ENCODE measurements around the gene FSTL3.
"Not testable (repeated sequence)": the region's sequence is repeated elsewhere in the genome, so short reads cannot be mapped to it uniquely, and the experiment has no call there.

Gene FSTL3

DNA sequence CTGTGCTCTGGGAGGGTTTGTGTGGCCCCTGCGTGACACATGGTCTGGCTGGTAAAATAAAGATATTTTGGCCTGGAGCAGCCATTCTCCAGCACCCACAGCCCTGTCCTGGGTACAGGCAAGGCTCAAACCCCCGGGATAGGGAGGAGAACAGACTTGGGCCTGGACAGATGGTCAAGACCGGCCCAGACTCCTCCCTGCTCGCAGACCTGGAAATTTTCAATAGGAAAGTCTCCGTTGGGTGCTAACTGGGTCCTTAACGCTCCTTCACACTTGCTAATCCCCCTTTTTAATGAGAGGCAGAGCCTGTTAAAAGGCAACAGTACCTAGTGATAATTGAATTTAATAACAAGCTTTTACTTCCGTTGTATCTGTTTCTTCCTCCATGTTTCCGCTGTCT, 35.1 kb downstream of the FSTL3 start:
- no peak for DNase-seq

DNA sequence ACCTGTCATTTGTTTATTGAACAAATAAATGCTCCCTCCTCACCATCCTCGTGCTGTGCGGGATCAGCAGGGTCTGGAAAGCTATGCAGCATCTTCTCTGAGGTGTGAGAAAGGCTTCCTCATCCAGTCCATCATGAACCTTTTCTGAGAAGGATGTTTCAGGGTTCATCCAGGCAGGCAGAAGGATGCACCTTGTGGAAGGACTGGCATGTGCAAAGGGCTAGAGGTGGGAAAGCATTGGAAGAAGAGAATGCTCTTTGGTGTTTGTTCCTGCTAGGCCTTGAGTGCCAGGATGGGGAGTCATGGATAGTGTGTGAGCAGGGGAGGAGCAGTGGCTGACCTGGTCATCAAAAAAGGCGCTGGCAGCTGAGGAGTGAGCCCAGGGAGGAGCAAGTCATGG, 39.2 kb downstream of the FSTL3 start:
- no peak for DNase-seq

DNA sequence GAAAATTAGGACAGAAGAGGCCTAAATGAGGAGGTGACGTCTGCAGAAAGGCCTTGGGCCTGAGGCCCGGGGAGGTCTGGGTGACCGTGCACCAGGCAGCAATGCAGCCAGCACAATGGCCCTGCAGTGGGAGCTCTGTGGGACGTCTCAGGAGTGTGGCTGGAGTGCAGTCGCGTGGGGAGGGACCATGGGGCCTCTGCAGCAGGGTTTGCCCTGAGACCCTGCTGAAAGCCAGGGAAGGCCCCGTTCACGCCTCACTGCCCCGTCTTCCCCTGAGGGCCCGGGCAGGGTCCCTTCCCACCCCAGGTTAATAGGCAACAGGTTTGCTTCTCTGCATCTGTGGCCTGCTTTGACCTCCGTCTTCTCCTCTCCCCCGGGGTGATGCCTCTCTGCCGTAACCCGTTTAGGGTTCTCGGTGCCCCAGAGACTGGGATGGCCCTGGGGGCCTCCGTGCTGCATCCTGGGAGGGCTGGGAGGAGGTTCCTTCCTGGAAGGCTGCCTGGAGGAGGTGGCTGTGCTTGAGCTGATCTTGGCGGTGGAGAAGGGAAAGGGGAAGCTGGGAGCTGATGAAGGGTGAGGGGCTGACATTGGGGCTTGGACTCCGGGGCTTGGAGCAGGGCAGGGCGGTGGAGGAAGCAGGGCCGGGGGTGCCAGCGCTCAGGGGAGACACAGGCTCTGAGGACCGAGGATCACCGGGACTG, 42.2 kb downstream of the FSTL3 start:
- DNase-seq = no peak

DNA sequence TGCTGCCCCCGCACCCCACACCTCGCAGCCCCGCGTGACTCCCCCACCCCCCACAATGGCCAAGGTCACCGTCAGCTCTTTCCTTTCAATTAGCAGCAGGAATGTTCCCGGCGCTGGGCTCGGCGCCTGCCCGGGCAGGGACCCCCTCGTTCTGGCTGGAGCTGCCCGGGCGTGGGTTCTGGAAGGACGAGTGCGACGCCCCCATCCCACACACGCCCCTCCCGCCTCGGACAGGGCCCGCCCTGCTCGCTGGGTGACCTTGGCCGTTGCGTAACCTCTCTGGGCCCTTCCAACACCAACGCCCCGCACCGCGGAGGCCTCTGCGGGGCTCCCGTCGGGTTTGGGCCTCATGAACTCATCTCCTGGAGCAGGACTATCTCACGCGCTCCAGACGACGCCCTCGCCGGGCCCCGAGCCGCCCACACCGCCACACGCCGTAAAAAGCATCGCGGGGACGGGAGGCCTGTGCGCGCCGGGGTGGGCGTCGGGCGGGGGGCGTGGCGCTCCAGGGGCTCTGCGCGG, 42.9 kb downstream of the FSTL3 start:
- DNase-seq = no peak

DNA sequence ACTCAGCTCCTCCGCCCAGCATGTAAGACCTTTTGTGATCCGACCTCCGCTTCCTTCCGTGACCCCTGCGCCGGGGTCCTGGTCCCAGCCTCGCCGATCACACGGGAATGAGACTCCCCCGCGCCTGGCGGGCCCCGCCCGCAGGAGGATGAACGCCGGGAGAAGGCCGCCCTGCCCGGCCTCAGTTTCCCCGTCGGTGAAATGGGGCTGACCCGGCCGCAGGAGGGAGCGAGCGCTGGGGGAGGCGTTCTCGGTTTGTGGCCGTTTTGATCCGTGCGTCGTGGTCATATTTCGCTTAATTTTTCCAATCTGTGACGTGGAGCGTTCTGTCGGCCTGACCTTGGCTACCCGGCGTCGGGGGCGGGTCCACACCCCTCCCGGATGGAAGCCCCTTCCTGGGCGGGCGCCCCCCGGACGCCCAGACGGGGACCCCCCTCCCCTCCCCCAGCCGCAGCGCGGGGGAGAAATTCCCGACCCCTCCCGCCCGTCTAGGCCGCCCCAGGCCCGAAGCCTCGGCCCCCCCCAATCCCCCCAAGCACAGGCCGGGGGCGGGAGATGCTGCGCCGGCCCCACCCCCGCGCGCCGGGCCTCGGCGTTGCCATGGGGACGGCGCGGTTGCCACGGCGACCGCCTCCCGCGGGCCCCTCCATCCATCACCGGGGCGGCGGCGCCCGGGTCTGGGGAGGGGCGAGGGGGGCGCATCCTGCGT, 43.6 kb downstream of the FSTL3 start:
- DNase-seq = no peak

DNA sequence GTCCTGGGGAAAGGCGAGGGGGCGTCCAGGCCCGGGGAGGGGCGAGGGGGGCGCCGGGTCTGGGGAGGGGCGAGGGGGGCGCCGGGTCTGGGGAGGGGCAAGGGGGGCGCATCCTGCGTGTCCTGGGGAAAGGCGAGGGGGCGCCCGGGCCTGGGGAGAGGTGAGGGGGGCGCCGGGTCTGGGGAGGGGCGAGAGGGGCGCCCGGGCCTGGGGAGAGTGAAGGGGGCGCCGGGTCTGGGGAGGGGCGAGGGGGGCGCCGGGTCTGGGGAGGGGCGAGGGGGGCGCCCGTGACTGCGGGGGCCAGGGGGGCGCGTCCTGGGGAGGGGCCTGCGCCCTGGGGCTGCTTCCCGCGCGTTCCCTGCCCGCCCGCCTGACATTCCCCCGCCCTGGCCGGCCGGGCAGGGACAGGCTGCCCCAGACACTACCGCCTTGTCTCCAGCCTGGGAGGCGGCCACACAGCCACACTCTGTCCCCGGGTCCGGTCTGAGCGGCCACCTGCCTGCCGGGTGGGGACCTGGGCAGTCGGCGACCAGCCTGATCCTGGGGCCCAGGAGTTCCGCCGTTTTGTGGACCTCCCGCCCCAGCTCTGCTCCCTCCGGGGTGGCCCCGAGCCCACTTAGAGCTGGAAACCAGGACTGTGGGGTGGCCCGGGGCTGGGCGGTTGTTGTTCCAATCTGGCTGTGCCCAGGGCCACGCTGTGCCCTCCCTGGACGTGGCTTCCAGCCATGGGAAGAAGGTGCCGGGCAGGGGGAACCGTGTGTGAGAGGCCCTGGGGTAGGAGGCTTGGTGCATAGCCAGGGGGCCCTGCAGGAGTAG, 44.4 kb downstream of the FSTL3 start:
- DNase-seq = no peak

DNA sequence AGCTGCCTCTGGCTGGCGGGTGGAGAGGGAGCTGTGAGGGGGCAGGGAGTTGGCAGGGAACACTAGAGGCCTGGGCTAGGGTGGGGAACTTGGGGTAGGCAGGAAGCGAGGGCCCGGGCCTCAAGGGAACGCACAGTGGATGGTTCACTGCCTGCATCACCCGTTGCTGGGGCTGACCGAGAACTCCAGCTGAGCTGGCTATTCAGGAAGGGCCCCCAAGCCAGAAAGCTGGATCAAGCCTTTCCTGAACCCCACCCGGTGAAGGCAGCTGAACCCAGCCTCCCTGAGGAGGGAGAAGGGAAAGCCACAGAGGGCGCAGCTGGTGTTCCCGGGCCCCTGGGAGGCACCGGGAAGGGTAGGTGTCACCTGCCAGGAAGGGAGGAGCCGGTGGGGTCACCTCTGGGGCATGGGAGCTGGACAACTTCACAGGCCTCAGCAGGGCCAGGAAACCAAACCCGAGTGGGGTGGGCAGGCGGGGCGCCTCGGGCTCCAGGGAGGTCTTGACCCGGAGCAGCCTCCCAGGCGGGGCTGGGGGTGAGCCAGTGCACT, 46.4 kb downstream of the FSTL3 start:
- DNase-seq = no peak

DNA sequence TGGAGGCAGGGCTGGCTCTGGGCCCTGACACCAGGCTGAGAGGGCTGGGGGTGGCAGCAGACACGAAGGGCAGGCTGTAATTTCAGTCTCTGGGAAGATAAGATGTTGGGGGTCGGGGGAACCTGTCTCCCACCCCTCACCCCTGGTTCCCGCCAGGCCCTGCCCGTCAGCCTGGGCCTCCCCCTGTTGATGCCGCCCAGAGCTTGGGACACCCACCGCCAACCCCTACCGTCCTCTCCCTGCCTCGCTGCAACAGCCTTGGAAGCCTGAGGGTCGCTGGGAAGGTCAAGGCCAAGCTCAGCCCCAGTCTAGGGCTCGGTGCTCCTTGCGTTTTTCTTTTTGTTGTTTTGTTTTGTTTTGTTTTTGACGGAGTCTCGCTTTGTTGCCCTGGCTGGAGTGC, 47.1 kb downstream of the FSTL3 start:
- DNase-seq = no peak

DNA sequence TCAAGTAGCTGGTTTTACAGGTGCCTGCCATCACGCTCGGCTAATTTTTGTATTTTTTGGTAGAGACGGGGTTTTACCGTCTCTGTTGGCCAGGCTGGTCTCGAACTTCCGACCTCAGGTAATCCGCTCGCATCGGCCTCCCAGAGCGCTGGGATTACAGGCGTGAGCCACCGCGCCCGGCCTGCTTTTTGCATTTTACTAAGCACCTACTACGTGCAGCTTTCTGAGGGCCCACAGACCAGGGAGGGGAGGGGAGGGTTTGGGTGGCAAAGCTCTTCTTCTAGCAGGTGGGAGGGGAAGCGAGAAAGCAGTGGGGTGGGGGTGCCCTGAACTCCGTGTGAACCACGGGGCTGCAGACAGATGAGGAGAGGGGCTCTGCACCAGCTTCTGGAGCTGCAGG, 47.5 kb downstream of the FSTL3 start:
- no peak for DNase-seq

DNA sequence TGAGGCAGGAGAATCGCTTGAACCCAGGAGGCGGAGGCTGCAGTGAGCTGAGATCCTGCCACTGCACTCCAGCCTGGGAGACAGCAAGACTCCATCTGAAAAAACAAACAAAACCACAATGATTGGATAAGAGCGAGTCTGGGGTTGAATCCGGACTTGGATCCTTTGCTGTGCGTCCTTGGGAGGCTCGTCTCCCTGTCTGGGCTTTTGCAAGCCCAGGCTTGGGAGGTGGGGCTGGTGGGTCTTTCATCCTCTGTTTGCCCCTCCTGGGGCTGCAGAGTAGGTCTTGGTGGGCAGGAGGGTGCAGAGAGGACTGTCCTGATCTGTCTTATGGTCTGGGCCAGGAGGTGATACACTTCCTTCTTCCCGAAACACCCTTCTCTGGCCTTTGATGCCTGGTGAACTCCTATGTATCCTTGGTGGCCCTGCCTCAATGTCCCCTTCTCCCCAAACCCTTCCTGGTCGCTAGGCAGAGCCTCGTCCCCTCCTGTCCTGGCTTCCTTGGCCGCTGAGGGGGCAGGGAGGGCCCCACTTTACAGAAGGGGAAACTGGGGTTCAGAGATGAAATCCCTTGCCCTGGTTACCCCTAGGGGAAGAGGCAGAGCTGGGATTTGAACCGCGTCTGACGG, 49.4 kb downstream of the FSTL3 start:
- DNase-seq = no peak

DNA sequence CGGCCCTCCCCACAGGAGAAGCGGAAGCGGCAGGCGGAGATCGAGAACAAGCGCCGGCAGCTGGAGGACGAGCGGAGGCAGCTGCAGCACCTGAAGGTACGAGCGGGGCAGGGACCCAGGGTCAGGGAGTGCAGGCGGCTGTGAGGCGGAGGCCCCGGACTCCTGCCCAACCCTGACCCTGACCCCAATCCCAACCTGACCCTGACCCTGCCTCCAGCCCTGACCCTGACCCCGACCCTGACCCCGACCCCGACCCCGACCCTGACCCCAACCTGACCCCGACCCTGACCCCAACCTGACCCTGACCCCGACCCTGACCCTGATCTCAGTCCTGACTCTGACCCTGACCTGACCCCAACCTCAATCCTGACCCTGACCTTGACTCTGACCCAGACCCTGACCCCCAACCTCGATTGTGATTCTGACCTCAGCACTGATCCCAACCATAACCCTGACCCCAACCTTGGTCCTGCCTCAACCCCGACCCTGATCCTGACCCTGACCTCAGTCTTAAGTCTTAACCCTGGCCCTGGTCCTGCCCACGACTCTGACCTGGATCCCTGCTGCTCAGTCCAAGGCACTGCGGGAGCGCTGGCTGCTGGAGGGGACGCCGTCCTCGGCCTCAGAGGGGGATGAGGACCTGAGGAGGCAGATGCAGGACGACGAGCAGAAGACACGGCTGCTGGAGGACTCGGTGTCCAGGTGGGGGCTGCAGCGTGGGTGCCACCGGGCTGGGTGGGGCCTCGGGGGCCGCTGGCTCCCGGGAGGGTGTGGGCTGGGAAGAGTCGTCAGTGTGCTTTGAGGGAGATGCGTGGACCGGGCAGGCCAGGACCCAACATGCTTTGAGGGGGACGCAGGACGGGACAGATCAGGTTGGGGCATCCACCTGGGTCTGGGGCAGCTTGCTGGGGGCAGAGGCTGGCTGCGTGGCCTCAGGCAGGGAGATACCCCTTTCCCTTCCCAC, 51.1 kb downstream of the FSTL3 start:
- no peak for DNase-seq

DNA sequence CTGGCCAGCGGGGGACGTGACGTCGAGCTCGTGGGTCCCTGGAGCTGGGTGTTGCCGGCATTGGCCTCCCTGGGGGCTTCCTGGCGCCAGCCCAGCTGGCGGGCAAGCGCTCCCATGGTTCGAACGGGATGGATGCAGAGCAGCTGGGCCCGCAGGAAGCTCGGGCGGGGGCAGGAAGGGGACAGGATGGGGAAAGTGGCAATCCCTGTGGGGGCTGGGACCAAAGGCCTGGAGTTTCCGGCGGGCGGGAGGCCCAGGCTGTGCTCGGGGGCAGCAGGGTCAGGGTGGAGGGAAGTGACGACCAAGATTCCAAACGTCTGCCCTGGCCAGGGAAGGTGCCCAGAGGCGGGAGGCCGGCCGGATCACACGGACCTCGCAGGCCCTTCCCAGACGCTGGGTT, 51.8 kb downstream of the FSTL3 start:
- DNase-seq = no peak

DNA sequence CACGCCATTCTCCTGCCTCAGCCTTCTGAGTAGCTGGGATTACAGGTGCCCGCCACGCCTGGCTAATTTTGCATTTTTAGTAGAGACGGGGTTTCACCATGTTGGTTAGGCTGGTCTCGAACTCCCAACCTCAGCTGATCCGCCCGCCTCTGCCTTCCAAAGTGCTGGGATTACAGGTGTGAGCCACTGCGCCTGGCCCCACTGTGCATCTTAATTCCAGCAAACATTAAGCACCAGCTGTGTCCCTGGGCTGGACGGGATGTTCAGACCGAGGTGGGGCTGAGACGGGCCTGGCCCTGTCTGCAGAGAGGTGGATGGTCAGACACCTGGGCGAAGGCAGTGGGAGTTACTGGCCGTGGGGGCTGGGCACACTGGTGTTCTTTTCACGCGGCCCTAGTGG, 53.4 kb downstream of the FSTL3 start:
- DNase-seq = not testable (repeated sequence)

DNA sequence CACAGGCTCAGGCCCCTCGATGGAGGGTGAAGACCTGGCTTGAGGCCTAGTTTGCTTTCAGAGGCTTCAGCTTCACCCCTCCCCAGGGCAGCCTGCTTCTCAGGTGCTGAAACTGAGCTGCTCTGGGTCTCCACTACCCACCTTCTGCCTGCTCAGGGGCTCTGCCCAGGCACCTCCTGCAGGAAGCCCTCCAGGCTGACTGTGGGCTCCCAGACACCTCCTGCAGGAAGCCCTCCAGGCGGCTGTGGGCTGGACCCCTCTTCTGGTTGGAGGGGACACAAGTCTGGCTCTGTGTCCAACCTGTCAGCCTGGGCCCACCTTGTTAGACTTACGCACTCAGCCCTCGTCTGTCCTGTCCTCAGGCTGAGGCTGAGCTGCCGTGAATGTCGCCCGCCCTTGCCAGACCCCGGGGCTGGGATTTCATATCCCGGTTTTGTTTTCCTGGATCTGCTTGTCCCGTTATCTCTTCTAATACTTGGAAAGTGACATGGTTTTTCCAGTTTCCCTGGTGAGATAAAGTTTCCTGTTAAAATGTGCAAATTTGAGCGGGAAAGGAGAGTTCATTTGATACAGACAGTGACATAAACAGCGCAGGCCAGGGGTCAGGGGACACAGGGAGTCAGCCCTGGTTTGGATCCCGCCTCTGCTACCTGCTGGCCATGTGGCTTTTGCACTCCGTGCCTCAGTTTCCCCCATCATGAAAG, 53.9 kb downstream of the FSTL3 start:
- no peak for DNase-seq

DNA sequence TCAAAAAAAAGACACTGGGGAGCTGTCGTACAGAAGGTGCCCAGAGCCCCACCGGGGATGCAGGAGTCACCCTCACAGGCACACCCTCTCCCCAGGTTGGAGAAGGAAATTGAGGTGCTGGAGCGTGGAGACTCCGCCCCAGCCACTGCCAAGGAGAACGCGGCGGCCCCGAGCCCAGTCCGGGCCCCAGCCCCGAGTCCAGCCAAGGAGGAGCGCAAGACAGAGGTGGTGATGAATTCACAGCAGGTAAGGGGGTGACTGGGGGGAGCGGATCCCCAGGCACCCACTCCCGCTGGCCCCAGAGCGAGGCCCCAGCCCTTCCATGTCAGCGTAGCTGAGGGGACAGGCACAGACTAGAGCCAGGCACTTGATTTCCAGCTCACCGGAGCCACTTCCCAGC, 54.8 kb downstream of the FSTL3 start:
- no peak for DNase-seq

DNA sequence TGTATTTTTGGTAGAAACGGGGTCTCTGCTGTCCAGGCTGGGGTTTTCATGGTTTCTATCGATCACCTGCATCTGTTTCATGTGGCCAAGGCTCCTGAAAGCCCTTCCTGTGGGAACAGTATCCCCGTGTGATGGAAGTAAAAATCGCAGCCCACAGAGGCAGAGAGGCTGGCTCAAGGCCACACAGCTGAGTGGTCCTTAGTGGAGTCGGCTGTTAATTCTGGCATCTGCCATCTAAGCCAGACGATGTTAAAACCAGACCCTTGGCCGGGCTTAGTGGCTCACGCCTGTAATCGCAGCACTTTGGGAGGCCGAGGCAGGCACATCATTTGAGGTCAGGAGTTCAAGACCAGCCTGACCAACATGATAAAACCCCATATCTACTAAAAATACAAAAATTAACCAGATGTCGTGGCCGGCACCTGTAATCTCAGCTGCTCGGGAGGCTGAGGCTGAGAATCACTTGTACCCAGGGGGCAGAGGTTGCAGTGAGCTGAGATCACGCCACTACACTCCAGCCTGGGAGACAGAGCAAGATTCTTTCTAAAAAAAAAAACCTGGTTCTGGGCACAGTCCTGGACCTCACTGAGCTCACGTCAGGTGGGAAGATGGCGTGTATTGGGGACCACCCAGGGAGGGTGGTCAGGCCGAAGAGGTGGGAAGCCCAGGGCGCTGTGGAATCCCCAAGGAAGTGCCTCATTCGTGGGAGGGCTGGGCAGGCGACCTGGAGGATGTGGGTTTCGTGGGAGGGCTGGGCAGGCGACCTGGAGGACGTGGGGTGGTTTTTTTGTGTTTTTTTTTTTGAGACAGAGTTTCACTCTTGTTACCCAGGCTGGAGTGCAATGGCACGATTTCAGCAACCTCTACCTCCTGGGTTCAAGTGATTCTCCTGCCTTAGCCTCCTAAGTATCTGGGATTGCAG, 56.2 kb downstream of the FSTL3 start:
- DNase-seq = no peak
